GM19372 (cell line): ENCODE measurements around the gene TMEM169.
"Not testable (repeated sequence)": the region's sequence is repeated elsewhere in the genome, so short reads cannot be mapped to it uniquely, and the experiment has no call there.

ENCODE experiments used
- ATAC-seq: cut with Tn5 transposase; IDR thresholded peaks from one replicate; pipeline ENCODE4 v1.9.1; 2021; ENCODE audit warnings: mild to moderate bottlenecking, low read depth, moderate library complexity; ENCODE audit not compliant: unreplicated experiment

TMEM169 gene

GRCh38 chr2:216070195-216070594, 11.5 kb upstream of the TMEM169 start:
- no peak for ATAC-seq

- no peak for ATAC-seq
Measured at GRCh38 chr2:216071111-216071851, 10.4 kb upstream of the TMEM169 start.

- ATAC-seq, result no peak
Measured at GRCh38 chr2:216072473-216072872, 9.2 kb upstream of the TMEM169 start.

- ATAC-seq, result no peak
Measured at GRCh38 chr2:216073773-216074172, 7.9 kb upstream of the TMEM169 start.

- ATAC-seq, result no peak
Measured at GRCh38 chr2:216074380-216074779, 7.3 kb upstream of the TMEM169 start.

- no peak for ATAC-seq
Measured at GRCh38 chr2:216074794-216075193, 6.9 kb upstream of the TMEM169 start.

- ATAC-seq, result no peak
Measured at GRCh38 chr2:216075510-216076485, 5.9 kb upstream of the TMEM169 start.

GRCh38 chr2:216078776-216079175, 2.9 kb upstream of the TMEM169 start:
- ATAC-seq, result no peak

- not testable (repeated sequence) for ATAC-seq
Measured at GRCh38 chr2:216080048-216080447, 1.7 kb upstream of the TMEM169 start.

GRCh38 chr2:216081012-216081411, 707 bp upstream of the TMEM169 start:
- ATAC-seq, result no peak

- ATAC-seq, result no peak
Measured at GRCh38 chr2:216082117-216082711, 495 bp downstream of the TMEM169 start.

GRCh38 chr2:216082805-216083204, 1.1 kb downstream of the TMEM169 start:
- ATAC-seq, result no peak

- ATAC-seq, result no peak
Measured at GRCh38 chr2:216083464-216084281, 2.0 kb downstream of the TMEM169 start.

- no peak for ATAC-seq
Measured at GRCh38 chr2:216084547-216084946, 2.8 kb downstream of the TMEM169 start.

- ATAC-seq, result no peak
Measured at GRCh38 chr2:216086207-216086893, 4.6 kb downstream of the TMEM169 start.

- peak; percentile 51 for ATAC-seq
Measured at GRCh38 chr2:216090369-216090786, 8.7 kb downstream of the TMEM169 start.

GRCh38 chr2:216092646-216093045, 10.9 kb downstream of the TMEM169 start:
- ATAC-seq, result no peak

- ATAC-seq, result no peak
Measured at GRCh38 chr2:216094701-216095100, 13.0 kb downstream of the TMEM169 start.

GRCh38 chr2:216098421-216099334, 17.0 kb downstream of the TMEM169 start:
- ATAC-seq, result no peak
